Hepatocyte (in vitro differentiated cells): ENCODE measurements around the gene EXD2. TPM values are rescaled to one million over a fixed set of nuclear protein-coding genes. Genes with fewer than 3 reads are reported as not detected.
"Not testable (repeated sequence)": the region's sequence is repeated elsewhere in the genome, so short reads cannot be mapped to it uniquely, and the experiment has no call there.

Source experiments
- DNase-seq: peaks from one replicate; pipeline ENCODE4 v3.0.0-alpha.2; 2016; ENCODE audit warnings: low spot score
- H2AFZ ChIP-seq: fragments of 200-600 bp; sonication (generic); 2 replicates; pipeline ENCODE4 v1.6.0; 2016; ENCODE audit warnings: antibody characterized with exemption, mild to moderate bottlenecking
- H3K27ac ChIP-seq: fragments of 200-600 bp; sonication (generic); 2 replicates; pipeline ENCODE4 v1.5.1; 2016; ENCODE audit warnings: mild to moderate bottlenecking
- H3K27me3 ChIP-seq: fragments of 200-600 bp; sonication (generic); 2 replicates; pipeline ENCODE4 v1.6.1; 2016
- H3K36me3 ChIP-seq: fragments of 200-600 bp; sonication (generic); replicated peaks from 2 replicates; pipeline ENCODE4 v1.5.1; 2016; ENCODE audit warnings: low read depth; ENCODE audit not compliant: insufficient read depth
- H3K4me1 ChIP-seq: fragments of 200-600 bp; sonication (generic); 2 replicates; pipeline ENCODE4 v1.5.1; 2016; ENCODE audit warnings: mild to moderate bottlenecking, moderate library complexity; ENCODE audit not compliant: insufficient read depth
- H3K4me2 ChIP-seq: fragments of 200-600 bp; sonication (generic); 2 replicates; pipeline ENCODE4 v1.6.0; 2016
- H3K4me3 ChIP-seq: fragments of 200-600 bp; sonication (generic); 2 replicates; pipeline ENCODE4 v1.5.1; 2016; ENCODE audit warnings: mild to moderate bottlenecking
- H3K79me2 ChIP-seq: fragments of 200-600 bp; sonication (generic); 2 replicates; pipeline ENCODE4 v1.6.0; 2017; ENCODE audit warnings: mild to moderate bottlenecking
- H3K9me2 ChIP-seq: fragments of 200-600 bp; sonication (generic); replicated peaks from 2 replicates; pipeline ENCODE4 v1.6.0; 2017; ENCODE audit warnings: mild to moderate bottlenecking; ENCODE audit not compliant: insufficient read depth
- H3K9me3 ChIP-seq: fragments of 200-600 bp; sonication (generic); 2 replicates; pipeline ENCODE4 v1.5.1; 2016; ENCODE audit warnings: low read depth, mild to moderate bottlenecking
- H4K20me1 ChIP-seq: fragments of 200-600 bp; sonication (generic); 2 replicates; pipeline ENCODE4 v1.6.0; 2016; ENCODE audit warnings: mild to moderate bottlenecking; ENCODE audit not compliant: insufficient read depth, poor library complexity, severe bottlenecking
- CTCF ChIP-seq: fragments of 200-600 bp; sonication (generic); IDR thresholded peaks from 2 replicates; pipeline ENCODE4 v1.5.1; 2016; ENCODE audit warnings: antibody characterized with exemption, mild to moderate bottlenecking; ENCODE audit not compliant: poor library complexity
- EZH2 ChIP-seq: fragments of 200-600 bp; sonication (generic); IDR thresholded peaks from 2 replicates; pipeline ENCODE4 v1.6.1; 2016; ENCODE audit warnings: antibody characterized with exemption, mild to moderate bottlenecking, borderline replicate concordance
- EZH2phosphoT487 ChIP-seq: fragments of 200-600 bp; sonication (generic); IDR thresholded peaks from one replicate; pipeline ENCODE4 v1.6.1; 2018; ENCODE audit warnings: antibody characterized with exemption, mild to moderate bottlenecking, low read depth, moderate library complexity; ENCODE audit not compliant: unreplicated experiment, severe bottlenecking
- WGBS: methylation state at CpG from one replicate; pipeline ENCODE4 v1.1.6; 2016; ENCODE audit warnings: low lambda C conversion rate; ENCODE audit errors: missing lambda C conversion rate; 5-methylcytosine and 5-hydroxymethylcytosine counted together
- polyA plus RNA-seq: library from polyadenylated mRNA; unstranded; fragments of >200 nt; fragmentation: Nextera tagmentation; extraction: Ambion mirVana; gene quantifications from 2 replicates; pipeline ENCODE4 v1.2.1, GENCODE V29; 2016
- total RNA-seq: library from RNA; depleted of rRNA; stranded (reverse); fragments of >200 nt; gene quantifications from 2 replicates; pipeline ENCODE4 v1.2.3, GENCODE V29; 2014

Gene EXD2
- total and polyA plus RNA-seq, 2 experiments from 2014 or later, result 16.2 to 18.1 TPM

DNA sequence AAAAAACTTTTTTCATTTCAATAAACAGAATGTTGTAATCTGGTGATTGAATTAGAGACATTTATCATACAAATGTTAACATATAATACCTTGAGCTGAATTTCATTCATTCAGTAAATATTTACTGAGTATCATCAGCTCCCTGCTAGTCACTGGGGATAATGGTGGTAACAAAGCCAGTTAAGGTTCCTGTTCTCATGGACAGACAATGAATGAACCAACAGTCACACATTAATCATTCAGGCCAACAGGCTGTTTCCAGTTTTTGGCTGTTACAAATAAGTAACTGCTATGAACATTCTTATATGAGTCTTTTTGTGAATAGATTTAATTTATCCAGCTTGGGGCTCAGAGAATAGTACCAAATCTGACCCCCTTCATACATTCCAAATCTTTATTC is 13.5 kb downstream of the EXD2 start:
- Histone ChIP-seq H3K79me2 (peaks cover 28% of the 10 kb centered on the region), H3K9me2 (no peaks in the 10 kb centered on the region), H3K4me2 (no peak overlapping the region), H3K27me3 (no peaks in the 10 kb centered on the region), H3K9me3 (no peaks in the 10 kb centered on the region), H3K27ac (no peak overlapping the region), H4K20me1 (no peaks in the 10 kb centered on the region), H3K4me3 (no peak overlapping the region), H3K36me3 (no peaks in the 10 kb centered on the region), H2AFZ (no peak overlapping the region), H3K4me1 (no peaks in the 10 kb centered on the region)
- TF ChIP-seq CTCF (no peak), EZH2 (no peak), EZH2phosphoT487 (no peak)
- no peak for DNase-seq

GRCh38 chr14:69207435-69208041 is 16.2 kb downstream of the EXD2 start:
- 93% methylated on average over 7 of the region's 7 CpGs for WGBS
- Histone ChIP-seq H3K27ac (no peak overlapping the region), H3K9me2 (no peaks in the 10 kb centered on the region), H3K27me3 (no peaks in the 10 kb centered on the region), H3K4me2 (no peak overlapping the region), H3K9me3 (no peaks in the 10 kb centered on the region), H4K20me1 (no peaks in the 10 kb centered on the region), H3K4me1 (no peaks in the 10 kb centered on the region), H3K36me3 (no peaks in the 10 kb centered on the region), H3K4me3 (no peak overlapping the region), H2AFZ (no peak overlapping the region), H3K79me2 (peaks cover 5% of the 10 kb centered on the region)
- no peak for DNase-seq
- TF ChIP-seq EZH2phosphoT487 (no peak), CTCF (no peak), EZH2 (no peak)

DNA sequence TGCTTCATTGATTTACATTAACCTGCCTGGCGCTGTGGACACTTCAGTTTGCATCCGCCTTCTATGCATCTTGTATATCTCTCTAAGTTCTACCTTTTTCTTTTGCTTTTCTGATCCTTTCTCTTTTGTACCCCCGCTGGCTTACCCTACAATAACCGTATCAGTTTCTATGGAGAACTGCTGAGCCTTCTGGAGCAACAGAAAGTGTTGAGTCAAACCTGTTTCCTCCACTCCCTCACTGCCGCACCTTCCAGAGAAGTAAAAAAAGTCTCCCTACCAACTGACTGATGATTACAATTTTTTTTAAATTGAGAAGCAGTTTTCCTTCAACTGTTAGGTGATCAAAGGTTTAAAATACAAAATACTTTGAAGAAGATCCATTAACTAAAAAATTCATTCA is 17.4 kb downstream of the EXD2 start:
- no peaks in the 10 kb centered on the region for H3K4me1 ChIP-seq
- no peak overlapping the region for H3K4me3 ChIP-seq
- no peak for TF ChIP-seq EZH2
- no peak for TF ChIP-seq EZH2phosphoT487
- no peak for TF ChIP-seq CTCF
- no peak overlapping the region for H2AFZ ChIP-seq
- H3K4me2 ChIP-seq, result no peak overlapping the region
- no peak overlapping the region for H3K27ac ChIP-seq
- H3K79me2 ChIP-seq, result peaks cover 5% of the 10 kb centered on the region
- no peaks in the 10 kb centered on the region for H3K27me3 ChIP-seq
- H3K9me3 ChIP-seq, result no peaks in the 10 kb centered on the region
- H3K9me2 ChIP-seq, result no peaks in the 10 kb centered on the region
- WGBS, result 91% methylated on average over 5 of the region's 5 CpGs
- H3K36me3 ChIP-seq, result no peaks in the 10 kb centered on the region
- no peak for DNase-seq
- no peaks in the 10 kb centered on the region for H4K20me1 ChIP-seq

DNA sequence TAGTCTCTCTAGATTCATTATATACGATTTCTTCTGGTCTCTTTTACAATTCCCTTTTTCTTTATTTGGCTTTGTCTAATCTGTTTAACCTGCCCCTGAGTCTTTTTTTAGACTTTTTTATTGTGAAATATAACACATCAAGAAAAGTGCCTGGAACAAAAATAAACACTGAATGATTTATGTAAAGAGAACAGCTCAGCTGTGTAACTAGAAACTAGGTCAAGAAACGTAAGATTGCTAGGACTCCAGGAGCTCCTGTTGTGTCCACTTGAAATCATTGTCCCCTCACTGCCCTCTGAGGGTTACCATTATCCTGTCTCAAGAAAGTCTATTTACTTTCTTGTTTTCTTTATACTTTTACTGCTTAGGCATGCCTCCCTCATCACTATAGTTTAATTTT is 23.1 kb downstream of the EXD2 start:
- no peaks in the 10 kb centered on the region for H3K9me3 ChIP-seq
- H3K36me3 ChIP-seq, result no peaks in the 10 kb centered on the region
- H3K4me2 ChIP-seq, result no peak overlapping the region
- H4K20me1 ChIP-seq, result no peaks in the 10 kb centered on the region
- TF ChIP-seq EZH2phosphoT487, result no peak
- no peak for TF ChIP-seq EZH2
- TF ChIP-seq CTCF, result no peak
- no peak overlapping the region for H3K27ac ChIP-seq
- no peaks in the 10 kb centered on the region for H3K27me3 ChIP-seq
- no peaks in the 10 kb centered on the region for H3K79me2 ChIP-seq
- no peak overlapping the region for H2AFZ ChIP-seq
- DNase-seq, result peak; percentile 11
- H3K9me2 ChIP-seq, result no peaks in the 10 kb centered on the region
- H3K4me1 ChIP-seq, result no peaks in the 10 kb centered on the region
- 48% methylated on average over 2 of the region's 2 CpGs for WGBS
- H3K4me3 ChIP-seq, result no peak overlapping the region

DNA sequence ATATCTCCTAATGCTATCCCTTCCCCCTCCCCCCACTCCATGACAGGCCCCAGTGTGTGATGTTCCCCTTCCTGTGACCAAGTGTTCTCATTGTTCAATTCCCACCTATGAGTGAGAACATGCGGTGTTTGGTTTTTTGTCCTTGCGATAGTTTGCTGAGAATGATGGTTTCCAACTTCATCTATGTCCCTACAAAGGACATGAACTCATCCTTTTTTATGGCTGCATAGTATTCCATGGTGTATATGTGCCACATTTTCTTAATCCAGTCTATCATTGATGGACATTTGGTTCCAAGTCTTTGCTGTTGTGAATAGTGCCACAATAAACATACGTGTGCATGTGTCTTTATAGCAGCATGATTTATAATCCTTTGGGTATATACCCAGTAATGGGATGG is 26.4 kb downstream of the EXD2 start:
- not testable (repeated sequence) for H3K9me3 ChIP-seq, H3K36me3 ChIP-seq, H3K4me1 ChIP-seq, H3K27me3 ChIP-seq, H3K4me2 ChIP-seq, H3K79me2 ChIP-seq, H3K4me3 ChIP-seq, H4K20me1 ChIP-seq, H3K9me2 ChIP-seq, H2AFZ ChIP-seq, DNase-seq, H3K27ac ChIP-seq
- 95% methylated on average over 3 of the region's 3 CpGs for WGBS
